HG02588 (cell line): ENCODE measurements around the gene CPNE7.

Experiments
- ATAC-seq: cut with Tn5 transposase; IDR thresholded peaks from one replicate; pipeline ENCODE4 v1.9.1; 2021; ENCODE audit warnings: mild to moderate bottlenecking, moderate library complexity; ENCODE audit not compliant: unreplicated experiment

The CPNE7 gene

DNA sequence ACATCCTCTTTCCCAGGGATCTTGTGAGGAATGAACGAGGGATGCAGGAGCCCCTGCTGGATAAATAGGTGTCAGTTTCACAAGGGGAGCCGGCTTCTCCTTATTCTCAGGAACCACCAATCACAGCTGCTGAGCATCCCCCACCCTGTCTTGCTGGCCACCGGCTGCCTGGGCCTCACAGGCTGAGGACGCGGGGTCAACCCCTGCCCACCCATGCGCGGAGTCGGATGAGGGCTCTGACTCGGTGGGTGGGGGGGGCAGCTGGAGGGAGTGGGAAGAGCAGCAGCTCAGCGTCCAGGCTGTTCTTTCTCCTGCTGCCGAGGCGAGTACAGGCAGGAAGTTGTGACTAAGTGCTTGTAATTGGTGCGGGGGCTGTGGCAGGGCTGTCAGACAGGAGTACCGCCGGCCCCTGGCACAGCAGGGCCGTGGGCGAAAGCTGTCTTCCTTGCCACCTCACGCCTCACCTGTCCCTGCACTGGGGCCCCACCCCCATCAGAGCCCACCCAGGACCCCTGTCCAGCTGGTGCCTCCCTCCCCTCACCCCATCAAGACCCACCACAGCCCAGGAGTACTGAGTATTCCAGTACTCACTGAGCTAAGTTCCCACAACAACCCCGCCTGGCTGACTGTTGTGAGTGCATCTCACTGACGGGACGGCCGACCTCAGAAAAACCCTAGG lies 26.9 kb downstream of the CPNE7 start:
- no peak for ATAC-seq

DNA sequence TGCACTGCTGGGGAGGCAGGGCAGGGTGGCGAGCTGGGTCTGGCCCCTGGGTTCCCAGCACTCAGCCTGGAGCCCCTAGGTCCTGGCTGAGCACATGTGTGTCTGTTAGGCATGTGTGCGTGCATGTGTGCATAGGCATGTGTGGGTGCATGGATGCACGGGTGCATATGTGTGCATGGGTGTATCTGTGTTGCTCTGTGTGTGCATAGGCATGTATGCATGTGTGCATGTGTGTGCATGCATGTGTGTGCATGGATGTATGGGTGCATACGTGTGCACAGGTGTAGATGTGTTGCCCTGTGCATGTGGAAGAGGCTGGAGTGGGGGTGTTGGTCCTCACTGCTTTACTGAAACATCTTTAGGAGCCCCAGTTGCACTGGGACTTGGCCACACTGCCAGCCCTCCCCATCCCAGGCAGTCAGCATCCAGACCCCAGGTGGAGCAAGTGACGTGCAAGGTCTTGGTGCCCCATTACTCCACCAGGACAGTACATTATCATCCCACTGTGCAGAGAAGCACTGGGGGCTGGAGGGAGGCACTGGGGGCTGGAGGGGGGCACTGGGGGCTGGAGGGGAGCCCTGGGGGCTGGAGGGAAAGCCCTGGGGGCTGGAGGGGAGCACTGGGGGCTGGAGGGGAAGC lies 27.5 kb downstream of the CPNE7 start:
- ATAC-seq = no peak

DNA sequence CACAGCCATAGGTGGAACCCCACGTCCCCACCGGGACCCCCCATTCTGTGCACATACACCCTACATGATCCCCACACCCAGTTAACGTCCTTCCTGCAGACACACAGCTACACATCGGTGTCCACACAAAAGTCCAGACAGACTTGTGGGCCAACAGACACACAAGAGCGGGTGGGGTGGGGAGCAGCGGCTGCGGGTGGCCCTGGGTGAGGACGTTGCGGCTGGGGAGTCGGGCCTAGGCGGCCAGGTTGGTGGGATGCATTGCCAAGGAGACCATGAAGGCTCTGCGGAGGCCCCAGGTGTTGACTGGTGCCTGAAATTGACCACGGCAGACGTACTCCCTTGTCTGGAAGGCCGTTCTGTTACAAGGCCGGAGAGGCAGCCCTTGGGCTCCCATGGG lies 29.2 kb downstream of the CPNE7 start:
- no peak for ATAC-seq

DNA sequence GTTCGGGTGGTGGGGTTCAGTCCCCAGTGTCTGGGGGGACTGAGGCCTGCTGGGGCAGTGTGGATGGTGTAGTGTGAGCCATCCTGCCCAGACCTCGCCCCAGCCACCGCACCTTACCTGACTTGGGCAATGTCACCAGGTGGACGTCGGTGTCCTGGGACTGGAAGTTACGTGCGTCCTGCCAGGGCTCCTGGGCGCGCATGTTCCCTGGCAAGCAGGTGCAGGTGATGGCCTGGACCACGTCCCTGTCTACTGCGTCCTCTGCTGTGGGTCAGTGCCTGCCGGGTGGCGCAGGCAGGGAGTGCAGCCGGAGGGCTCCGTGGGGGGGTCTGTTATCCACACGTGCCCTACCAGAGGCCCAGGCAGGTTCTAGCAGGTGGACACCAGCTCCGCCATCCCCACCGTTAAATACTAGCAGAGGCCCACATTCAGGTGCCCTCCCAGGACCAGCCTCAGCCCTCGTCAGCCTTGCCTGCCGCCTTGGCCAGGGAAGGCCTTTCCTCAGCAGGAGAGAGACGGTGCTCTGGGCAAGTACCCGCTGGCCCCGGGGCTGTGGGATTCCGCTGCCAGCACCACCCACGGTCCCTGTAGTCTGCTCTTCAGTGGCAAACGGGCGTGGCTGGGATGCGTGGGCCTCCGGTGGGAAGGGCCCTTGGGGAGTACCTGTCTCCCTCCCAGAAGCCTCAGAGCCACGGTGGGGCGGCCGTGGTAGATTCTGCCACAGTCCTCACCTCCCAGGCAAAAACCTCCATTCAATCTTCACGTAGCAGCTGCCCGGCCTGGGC lies 29.8 kb downstream of the CPNE7 start:
- ATAC-seq = no peak

DNA sequence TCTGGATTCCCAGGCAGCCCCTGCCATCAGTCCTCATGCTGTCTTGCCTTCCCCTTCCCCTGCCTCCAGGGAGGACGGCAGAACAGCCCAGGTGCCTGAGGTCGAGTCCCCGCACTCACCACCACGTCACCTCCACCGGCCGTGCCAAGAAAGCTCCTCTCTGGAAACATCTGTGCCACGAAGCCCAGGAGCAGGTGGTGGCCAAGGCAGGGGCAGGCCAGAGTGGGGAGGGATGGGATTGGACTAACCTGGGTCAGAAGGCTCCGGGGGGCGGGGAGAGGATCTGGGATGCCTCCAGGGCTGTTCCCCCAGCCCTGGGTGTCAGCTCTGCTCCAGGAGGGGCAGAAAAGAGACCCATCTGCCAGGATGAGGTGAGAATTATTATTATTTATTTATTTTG lies 30.4 kb downstream of the CPNE7 start:
- ATAC-seq = no peak

DNA sequence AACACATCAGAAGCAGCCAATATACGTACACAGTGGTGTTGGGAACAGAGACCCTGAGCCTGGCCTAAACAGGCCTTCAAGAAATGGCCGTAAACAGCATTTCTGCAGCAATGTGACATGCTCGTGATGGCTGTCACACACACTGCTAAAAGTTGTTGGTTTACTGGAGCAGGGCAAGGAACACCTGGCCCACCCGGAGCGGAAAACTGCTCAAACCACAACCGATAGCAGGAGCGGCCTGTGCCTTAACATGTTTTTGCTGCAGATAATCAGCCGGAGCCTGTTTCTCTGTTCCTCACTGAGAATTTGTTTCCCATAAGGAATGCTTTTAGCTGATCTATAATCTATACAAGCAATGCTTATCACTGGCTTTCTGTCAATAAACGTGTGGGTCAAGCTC lies 31.9 kb downstream of the CPNE7 start:
- no peak for ATAC-seq

DNA sequence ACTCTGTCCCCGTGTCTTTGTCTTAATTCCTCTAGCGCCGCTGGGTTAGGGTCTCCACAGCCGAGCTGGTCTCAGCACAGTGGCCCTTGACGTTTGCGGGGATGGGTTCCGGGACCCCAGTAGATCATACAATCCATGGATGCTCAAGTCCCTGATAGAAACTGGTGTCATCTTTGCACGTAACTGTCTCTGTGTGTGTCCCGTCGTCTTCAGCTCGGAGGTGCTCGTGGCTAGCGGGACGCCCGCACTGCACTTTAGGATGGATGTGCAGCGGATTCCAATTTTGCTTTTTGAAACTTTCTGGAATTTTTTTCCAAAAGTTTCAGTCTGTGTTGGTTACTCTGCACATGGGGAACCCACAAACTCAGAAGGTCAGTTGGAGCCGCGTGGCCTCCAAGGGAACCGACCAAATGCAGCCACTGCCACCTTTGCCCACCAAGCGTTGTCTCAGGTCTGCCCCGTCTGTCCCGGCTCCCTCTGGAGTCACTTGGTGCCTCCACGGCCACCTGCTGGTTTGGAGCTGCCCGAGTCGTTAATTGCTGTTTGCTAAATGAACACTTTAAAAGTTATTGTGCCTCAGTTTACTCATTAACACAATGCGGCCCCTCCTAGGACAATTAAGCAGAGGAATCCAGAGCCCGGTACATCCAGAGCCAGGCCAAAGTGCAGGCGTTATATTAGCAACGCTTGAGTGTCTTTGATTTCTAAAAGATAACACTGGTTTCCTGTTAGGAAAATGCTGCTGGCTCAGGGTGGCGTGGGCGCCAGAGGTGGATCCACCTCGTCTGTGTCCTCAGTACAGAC lies 32.6 kb downstream of the CPNE7 start:
- no peak for ATAC-seq

DNA sequence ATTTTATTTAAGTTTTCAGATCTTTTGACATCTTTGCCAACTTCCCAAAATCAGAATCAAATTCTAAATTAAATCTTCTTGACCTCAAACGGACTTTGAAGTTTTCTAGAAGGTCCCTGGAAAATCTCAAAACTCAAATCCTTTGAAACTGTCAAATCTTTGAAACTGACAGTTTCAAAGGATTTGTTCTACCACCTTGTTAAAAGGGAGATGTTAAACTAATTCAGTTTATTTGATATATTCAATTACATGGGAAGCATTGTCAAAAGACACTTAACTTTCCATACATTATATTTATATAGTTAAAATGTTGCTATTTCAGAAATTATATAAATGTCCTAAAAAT lies 34.5 kb downstream of the CPNE7 start:
- no peak for ATAC-seq

DNA sequence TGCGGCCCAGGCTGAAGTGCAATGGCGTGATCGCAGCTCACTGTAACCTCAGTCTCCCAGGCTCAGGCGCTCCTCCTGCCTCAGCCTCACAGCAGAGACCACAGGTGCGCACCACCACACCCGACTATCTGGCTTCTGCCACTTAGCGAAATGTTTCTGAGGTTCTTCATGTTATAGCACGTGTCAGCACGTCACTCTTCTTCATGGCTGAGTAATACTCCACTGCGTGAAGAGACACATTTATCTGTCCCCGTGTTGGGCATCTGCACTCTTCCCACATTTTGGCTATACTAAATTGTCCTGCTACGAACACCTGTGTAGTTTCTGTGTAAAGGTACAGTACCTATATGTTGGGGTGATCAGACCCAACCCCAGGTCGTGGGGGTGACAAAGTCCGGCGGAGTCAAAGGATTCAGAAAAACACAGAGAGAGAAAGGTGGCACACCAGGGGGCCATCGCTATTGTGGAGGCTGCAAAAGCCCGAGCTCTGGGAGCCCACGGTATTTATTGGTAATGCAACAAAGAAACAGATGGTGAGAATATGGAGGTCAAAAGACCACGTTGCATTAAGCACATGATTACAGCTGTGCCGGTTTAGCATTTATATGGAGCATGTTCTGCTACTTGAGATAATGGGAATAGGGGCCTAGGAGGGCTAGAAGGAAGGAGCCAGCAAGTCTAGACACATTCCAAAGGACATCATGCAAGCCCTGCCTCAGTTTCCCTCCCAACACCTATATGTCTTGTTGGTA lies 37.0 kb downstream of the CPNE7 start:
- ATAC-seq = no peak

DNA sequence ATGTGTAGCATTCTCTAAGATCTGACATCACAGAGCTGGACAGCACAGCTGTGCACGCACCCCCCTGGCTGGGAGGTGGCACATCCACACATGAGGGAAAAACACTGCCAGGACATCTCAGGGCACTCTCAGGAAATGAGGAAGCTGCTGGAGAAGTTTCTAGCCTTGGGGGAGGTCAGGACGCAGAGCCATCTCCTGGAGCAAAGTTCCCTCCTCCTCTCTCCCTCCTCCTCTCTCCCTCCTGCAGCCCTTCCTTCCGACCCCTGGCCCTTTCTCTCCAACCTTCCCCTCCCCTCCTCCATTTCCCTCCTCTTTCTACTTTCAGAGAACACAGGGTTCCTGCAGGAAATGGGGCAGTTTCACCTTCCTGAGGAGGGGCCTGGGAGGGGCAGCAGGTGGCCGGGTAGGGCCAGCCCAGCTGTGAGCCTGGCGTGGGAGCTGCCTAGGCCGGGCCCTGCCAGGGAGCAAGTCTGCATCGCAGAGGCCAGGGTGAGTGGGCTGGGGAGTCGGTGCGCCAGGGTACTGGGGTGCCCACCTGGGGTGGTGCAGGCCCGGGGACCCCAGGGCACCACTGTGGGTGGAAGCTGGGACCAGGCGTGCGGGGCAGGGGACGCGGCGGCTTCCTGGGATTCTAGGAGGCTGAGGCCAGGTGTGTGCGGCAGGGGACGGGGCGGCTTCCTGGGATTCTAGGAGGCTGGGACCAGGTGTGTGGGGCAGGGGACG lies 37.8 kb downstream of the CPNE7 start, which contains the start of gene DPEP1:
TSS of gene DPEP1 (plus strand) at position 412 of the 723 bp plus-strand sequence. CDS start 16,769 bp downstream, outside the sequence.
- ATAC-seq = no peak

DNA sequence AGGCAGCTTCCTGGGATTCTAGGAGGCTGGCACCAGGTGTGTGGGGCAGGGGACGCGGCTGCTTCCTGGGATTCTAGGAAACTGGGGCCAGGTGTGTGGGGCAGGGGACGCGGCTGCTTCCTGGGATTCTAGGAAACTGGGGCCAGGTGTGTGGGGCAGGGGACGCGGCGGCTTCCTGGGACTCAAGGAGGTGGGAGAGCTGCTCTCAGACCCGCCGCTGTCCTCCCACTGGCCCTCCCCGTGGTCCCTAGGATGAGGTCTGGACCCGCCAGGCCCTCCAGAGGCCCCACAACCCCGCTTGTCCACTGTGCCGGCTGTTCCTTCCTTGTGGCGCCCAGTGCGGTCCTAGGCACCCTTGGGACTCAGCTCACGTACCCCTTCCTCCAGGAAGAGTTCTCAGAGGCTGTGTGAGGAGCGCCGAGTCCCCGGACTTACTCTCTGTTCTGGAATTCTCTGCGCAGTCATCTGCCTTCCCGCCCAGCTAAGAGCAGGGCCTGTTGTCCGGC lies 38.4 kb downstream of the CPNE7 start:
- ATAC-seq = no peak

DNA sequence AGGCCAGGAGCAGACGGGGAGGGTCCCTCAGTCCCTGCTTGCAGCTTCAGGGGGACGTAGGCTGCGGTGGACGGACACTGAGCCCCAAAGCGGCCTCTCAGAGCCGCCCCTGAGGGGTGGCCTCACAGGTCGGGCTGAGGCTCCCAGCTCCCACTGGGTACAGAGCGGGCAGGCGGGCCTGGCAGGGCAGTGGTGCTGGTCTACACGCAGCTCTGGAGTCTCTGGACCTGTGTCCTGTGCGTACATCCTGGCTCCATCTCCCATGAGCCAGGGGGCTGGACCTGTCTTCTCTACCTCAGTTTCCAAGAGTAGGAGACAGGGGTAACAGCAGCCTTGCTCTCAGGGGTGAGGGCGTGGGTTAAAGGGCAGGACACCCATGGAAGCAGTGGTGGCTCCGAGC lies 39.6 kb downstream of the CPNE7 start:
- no peak for ATAC-seq

DNA sequence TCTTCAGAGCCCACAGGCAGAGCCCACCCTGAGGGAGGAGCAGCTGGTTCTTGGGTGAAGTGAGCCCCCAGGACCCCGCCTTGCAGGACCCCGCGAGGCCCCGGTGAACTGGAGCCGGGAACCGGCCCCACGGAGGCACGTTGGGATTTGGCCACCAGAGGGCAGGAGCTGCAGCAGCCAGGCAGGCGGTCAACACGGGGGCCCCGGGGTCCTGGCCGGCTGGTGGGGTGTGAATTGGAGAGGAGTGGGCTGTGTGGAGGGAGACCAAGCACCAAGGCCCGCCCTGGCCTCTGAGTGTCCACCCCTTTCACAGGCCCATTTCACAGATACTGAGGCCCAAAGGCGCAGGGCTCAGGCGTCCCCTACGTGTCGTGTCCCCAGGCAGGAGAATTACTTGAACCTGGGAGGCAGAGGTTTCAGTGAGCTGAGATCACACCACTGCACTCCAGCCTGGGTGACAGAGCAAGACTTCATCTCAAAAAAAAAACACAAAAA lies 40.1 kb downstream of the CPNE7 start:
- no peak for ATAC-seq

DNA sequence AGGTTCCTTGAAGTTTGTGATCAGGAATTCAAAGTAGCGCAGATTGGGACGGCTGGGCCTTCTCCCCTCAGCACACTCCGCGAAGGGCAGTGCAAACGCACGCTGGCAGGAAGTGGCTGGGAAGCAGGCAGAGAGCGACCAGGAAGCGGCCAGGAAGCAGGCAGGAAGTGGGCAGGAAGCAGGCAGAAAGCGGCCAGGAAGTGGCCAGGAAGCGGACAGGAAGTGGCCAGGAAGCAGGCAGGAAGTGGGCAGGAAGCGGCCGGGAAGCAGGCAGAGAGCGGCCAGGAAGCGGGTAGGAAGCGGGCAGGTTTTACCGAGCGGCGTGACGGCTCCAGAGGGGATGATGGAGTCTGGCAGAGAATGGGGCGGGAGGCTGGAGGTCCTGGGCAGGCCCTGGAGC lies 41.1 kb downstream of the CPNE7 start:
- ATAC-seq = no peak

DNA sequence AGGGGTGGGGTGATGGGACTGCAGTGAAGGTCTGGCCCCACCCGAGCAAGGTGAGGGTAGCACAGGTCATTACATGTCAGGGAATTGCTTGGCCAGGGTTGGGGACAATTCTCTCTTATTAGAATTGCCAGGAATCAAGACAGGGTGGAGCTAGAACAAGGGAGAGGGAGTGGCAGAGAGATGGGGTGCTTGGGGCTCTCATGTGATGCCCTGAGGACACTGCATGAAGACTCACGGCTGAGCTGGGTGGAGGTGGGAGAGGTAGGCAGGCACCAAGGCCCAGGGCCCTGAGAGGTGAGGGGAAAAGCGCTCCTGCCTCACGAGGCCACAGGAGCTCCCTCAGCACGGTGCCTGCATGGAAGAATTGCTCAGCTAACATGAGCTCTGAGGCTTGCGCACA lies 41.5 kb downstream of the CPNE7 start:
- no peak for ATAC-seq

DNA sequence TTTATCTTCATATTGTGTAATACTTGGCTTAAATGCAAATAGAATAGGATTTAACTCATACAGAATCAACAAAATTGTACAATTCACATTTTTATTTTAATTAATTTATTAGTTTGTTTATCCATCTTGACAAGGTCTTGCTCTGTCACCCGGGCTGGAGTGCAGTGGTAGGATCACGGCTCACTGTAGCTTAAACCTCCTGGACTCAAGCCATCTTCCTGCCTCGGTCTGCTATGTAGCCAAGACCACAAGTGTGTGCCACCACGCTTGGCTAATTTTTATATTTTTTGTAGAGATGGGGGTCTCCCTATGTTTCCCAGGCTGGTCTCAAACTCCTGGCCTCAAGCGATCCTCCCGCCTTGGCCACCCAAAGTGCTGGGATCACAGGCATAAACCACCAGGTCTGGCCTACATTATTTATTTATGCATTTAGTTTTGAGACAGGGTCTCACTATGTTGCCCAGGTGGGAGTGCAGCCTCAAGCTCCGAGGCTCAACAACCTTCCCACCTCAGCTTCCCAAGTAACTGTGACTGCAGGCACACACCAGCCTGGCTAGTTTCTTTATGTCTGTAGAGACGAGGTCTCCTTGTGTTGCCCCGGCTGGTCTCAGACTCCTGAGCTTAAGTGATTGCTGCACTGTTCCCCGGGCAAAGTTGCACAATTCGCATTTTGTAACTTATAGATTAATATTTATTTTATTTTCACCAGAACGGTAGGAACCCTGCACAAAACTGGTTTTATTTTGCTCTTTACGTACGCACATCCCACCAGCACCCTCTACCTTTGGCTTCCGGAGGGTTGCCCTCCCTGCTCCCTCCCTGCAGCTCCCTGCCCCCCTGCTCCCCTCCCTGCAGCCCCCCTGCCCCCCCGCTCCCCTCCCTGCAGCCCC lies 42.8 kb downstream of the CPNE7 start:
- ATAC-seq = no peak

DNA sequence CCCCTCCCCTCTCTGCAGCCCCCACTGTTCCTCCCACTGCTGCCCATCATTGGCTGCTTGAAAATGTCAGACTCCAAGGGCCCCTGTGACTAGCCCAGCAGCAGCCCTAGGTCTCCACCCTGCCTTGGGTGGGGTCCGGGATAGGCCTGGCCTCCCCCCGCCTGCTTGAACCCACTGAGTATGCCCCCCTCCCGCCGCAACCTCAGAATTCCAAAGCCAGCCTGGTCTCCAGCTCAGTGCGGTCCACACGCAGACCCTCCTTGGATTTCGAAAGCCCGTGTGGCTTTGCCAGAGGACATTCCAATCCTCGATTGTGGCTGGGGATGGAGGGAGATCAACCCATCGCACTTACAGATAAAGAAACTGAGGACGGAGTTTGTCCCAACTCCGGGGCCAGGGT lies 44.3 kb downstream of the CPNE7 start:
- no peak for ATAC-seq

DNA sequence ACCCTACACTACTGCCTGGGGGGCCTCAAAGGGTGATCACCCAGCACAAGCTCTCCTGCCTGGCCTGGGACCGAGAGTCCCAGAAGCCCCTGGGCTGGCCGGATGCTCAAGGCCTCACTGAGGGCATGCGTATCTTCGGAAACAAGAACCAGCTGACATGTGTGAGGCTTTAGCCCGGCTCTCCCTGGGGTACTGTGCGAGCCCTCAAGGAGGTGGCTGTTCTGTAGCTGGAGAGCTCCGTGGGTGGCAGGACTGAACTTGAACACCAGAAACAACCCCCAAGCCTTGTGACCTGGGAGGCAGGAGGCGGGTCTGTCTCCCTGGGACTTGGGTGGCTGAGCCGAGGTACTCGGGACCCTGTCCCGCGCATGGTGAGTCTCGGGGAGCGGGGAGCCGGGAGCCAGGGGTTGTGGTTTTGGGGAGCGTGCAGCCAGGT lies 44.9 kb downstream of the CPNE7 start:
- ATAC-seq = no peak
